GM12872 (cell line): ENCODE data around the gene HS6ST3.

Experiments used
- TF ChIP-seq, protein P1 (sequence below): IDR thresholded peaks from 3 replicates; pipeline ENCODE4 v1.5.1; 2011; ENCODE audit warnings: low read depth, mild to moderate bottlenecking, low read length, moderate library complexity; ENCODE audit not compliant: insufficient read depth

HS6ST3 gene

DNA sequence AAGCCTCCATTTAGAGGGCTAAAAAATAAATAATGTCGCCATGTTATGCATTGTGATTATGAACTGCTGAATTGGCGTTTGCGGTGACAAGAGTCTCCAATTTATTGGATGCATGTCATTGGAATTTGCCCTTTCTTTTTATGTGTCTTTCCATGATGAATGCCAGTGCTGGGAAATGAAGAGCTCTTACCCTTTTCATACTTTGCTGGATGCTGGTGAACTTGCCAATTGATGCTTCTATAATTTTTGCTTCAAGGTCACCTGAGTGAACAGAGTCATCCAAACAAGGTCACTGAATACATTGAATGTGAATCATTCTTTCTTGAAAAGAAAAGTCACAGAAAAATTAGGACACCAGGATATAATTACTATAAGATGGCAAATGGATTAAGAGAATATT, 556.2 kb downstream of the HS6ST3 start:
- TF ChIP-seq, protein P1, sequence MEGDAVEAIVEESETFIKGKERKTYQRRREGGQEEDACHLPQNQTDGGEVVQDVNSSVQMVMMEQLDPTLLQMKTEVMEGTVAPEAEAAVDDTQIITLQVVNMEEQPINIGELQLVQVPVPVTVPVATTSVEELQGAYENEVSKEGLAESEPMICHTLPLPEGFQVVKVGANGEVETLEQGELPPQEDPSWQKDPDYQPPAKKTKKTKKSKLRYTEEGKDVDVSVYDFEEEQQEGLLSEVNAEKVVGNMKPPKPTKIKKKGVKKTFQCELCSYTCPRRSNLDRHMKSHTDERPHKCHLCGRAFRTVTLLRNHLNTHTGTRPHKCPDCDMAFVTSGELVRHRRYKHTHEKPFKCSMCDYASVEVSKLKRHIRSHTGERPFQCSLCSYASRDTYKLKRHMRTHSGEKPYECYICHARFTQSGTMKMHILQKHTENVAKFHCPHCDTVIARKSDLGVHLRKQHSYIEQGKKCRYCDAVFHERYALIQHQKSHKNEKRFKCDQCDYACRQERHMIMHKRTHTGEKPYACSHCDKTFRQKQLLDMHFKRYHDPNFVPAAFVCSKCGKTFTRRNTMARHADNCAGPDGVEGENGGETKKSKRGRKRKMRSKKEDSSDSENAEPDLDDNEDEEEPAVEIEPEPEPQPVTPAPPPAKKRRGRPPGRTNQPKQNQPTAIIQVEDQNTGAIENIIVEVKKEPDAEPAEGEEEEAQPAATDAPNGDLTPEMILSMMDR, result no peak

DNA sequence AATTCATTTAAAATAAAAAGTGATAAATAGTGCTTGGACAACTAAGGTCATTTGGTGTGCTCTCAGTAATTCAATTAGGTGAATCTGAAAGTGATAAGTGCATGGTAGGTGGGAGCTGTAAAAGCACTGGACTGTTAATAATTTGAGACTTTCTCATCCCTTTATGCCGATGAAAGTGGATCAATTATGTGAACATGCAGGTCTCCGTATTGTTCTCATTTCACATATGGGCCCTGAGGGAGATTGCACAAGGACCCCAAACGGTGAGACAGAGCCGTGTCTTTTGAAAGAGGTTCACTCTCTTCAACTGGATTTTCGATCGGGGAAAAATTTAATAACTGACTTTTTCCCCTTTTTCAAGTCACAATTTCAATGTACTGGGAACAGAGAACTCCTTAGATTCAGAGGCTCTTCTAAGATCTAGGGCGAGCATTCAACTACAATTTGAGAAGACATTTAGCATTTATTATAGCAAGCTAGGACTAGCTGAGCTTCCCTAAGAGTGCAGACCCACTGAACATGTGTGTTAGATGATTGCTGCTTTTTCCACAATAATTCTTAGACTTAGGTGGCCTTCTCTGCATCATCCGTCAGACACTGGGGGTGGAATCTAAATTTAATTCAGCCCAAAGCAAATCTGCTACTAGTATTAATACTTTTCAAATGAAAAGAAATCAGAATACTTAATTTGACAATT, 556.8 kb downstream of the HS6ST3 start:
- TF ChIP-seq, protein P1, result no peak

- TF ChIP-seq, protein P1, result no peak
Observed at GRCh38 chr13:96650301-96650886, 560.5 kb downstream of the HS6ST3 start.

- TF ChIP-seq, protein P1, result no peak
Observed at GRCh38 chr13:96651598-96651997, 561.7 kb downstream of the HS6ST3 start.

GRCh38 chr13:96652506-96652905, 562.6 kb downstream of the HS6ST3 start:
- TF ChIP-seq, protein P1, result no peak

- TF ChIP-seq, protein P1, result no peak
Observed at GRCh38 chr13:96661612-96662011, 571.7 kb downstream of the HS6ST3 start.

- TF ChIP-seq, protein P1, result no peak
Observed at GRCh38 chr13:96662036-96662435, 572.1 kb downstream of the HS6ST3 start.
